ENCODE data around the gene VPS37D. TPM values are rescaled to one million over a fixed set of nuclear protein-coding genes. Genes with fewer than 3 reads are reported as not detected.

VPS37D gene
- total RNA-seq, 1 experiment from 2014 or later = 0.85 TPM

DNA sequence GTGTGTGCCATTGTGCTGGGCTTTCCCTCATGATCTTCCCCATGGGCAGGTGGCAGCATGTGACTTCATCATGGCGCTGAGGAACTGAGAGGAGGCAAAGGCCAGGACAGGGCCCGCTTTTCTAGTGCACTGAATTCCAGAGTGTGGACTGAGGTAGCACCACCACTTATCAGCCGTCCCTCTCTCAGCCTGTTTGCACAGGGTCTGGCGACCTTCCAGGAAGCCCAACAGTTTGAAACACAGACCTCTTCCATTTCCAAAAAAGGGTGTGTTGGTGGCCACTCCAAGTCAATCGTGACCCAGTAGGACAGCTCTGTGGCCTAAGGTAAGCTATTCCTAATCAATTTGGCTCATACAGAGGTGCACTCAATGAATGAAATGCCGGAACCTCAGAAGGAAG lies 11.2 kb downstream of the VPS37D start:
- Histone ChIP-seq H2AFZ (ENCODE audit: low read length) (no peak overlapping the region), H3K79me1 (ENCODE audit: insufficient read depth, low read depth, low read length, poor library complexity, severe bottlenecking) (peaks cover 13% of the 10 kb centered on the region), H3K4ac (ENCODE audit: low read depth, low read length) (no peak overlapping the region), H3T11ph (ENCODE audit: low read length) (no peak overlapping the region), H3K18ac (ENCODE audit: insufficient read length, low read depth, low read length) (no peak overlapping the region), H3K9me3 (ENCODE audit: control insufficient read depth, low read depth, low read length) (no peaks in the 10 kb centered on the region), H4K5ac (ENCODE audit: insufficient read length, low read depth, low read length) (no peak overlapping the region), H3K4me2 (ENCODE audit: insufficient read depth, insufficient read length, low read length) (no peak overlapping the region), H3K23me2 (ENCODE audit: insufficient read length, low read depth, low read length, poor library complexity, severe bottlenecking) (peaks cover 12% of the 10 kb centered on the region), H3K14ac (ENCODE audit: insufficient read depth, low read length) (no peak overlapping the region), H4K8ac (replicated peaks; ENCODE audit: insufficient read length, low read depth, low read length) (no peak overlapping the region), H2AK5ac (ENCODE audit: insufficient read length, low read length) (no peak overlapping the region), H3K4me1 (ENCODE audit: insufficient read depth, low read length) (peaks cover 4% of the 10 kb centered on the region; the same call in 1 of the 2 replicates), H3K9ac (ENCODE audit: extremely low read depth, insufficient read length, low read length) (no peak overlapping the region), H3K27ac (ENCODE audit: insufficient read length, low read depth, low read length) (no peak overlapping the region), H2BK12ac (ENCODE audit: insufficient read length, low read depth, low read length) (no peak overlapping the region), H2BK20ac (ENCODE audit: low read depth, low read length, poor library complexity, severe bottlenecking) (no peak overlapping the region), H4K20me1 (ENCODE audit: control insufficient read depth, insufficient read depth, insufficient read length) (no peaks in the 10 kb centered on the region), H2BK15ac (ENCODE audit: low read depth, low read length) (no peak overlapping the region), H3K27me3 (ENCODE audit: insufficient read depth, low read length) (no peaks in the 10 kb centered on the region), H2BK120ac (ENCODE audit: low read depth, low read length, poor library complexity, severe bottlenecking) (no peak overlapping the region), H2BK5ac (ENCODE audit: insufficient read length, low read length) (no peak overlapping the region), H3K79me2 (ENCODE audit: insufficient read depth, low read length) (peaks cover 12% of the 10 kb centered on the region; the same call in 1 of the 2 replicates), H3K56ac (ENCODE audit: insufficient read length, low read depth, low read length) (no peak overlapping the region), H3K23ac (ENCODE audit: insufficient read length, low read depth, low read length) (no peak overlapping the region), H4K91ac (ENCODE audit: insufficient read length, low read depth, low read length) (no peak overlapping the region)
- Mint-ChIP-seq H3K27ac (peak overlapping the region in 1 of 3 experiments; percentile 22; a peak in 1 of 7 replicates), H3K27me3 (ENCODE audit: low read depth) (no peaks in the 10 kb centered on the region; the same call in 1 of the 2 replicates), H3K36me3 (ENCODE audit: insufficient read depth in 1 of 3, low read depth in 3 of 3) (peaks cover 17 to 30% (median 19%) of the 10 kb centered on the region in 3 experiments), H3K4me3 (no peak overlapping the region), H3K9me3 (no peaks in the 10 kb centered on the region), H3K4me1 (peaks cover 14 to 21% of the 10 kb centered on the region in 2 experiments)
- no peak for DNase-seq
- TF ChIP-seq, protein P1, sequence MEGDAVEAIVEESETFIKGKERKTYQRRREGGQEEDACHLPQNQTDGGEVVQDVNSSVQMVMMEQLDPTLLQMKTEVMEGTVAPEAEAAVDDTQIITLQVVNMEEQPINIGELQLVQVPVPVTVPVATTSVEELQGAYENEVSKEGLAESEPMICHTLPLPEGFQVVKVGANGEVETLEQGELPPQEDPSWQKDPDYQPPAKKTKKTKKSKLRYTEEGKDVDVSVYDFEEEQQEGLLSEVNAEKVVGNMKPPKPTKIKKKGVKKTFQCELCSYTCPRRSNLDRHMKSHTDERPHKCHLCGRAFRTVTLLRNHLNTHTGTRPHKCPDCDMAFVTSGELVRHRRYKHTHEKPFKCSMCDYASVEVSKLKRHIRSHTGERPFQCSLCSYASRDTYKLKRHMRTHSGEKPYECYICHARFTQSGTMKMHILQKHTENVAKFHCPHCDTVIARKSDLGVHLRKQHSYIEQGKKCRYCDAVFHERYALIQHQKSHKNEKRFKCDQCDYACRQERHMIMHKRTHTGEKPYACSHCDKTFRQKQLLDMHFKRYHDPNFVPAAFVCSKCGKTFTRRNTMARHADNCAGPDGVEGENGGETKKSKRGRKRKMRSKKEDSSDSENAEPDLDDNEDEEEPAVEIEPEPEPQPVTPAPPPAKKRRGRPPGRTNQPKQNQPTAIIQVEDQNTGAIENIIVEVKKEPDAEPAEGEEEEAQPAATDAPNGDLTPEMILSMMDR (conservative IDR thresholded peaks at IDR 0.05) = no peak
- no CpG with 5 or more reads among the region's 6 CpGs for WGBS (ENCODE audit: extremely low coverage, insufficient read length, low lambda C conversion rate)

Measured in H9 (cell line).